Measurements from ENCODE around the gene PIK3C2G. TPM values are rescaled to one million over a fixed set of nuclear protein-coding genes. Genes with fewer than 3 reads are reported as not detected.

PIK3C2G gene
- total RNA-seq, 1 experiment from 2014 or later, result not detected

Other genes starting within 250 kb of the PIK3C2G start
- not detected for gene RERGL, start 171.3 kb upstream of the PIK3C2G start, total RNA-seq (2021; ENCODE audit: unreplicated experiment)